ENCODE data around the gene SGCG.

GRCh38 chr13:23319883-23320224 lies 139.1 kb downstream of the SGCG start:
- no peak for TF ChIP-seq POLR2A (IDR thresholded peaks at IDR 0.05; ENCODE audit: low read depth, low read length)
- no peak for TF ChIP-seq CTCF (conservative IDR thresholded peaks at IDR 0.05; ENCODE audit: low read depth, low read length)
- no peak for TF ChIP-seq RAD21 (IDR thresholded peaks at IDR 0.05; ENCODE audit: low read length)
- no peak for TF ChIP-seq BHLHE40 (IDR thresholded peaks at IDR 0.05; ENCODE audit: low read depth, low read length)
- TF ChIP-seq RFX5 (IDR thresholded peaks at IDR 0.05; ENCODE audit: low read depth, low read length), result no peak
- no peak for TF ChIP-seq RCOR1 (IDR thresholded peaks at IDR 0.05; ENCODE audit: insufficient replicate concordance, low read length)
- no peak for TF ChIP-seq MXI1 (IDR thresholded peaks at IDR 0.05; ENCODE audit: borderline replicate concordance, low read depth, low read length)
- TF ChIP-seq SMC3 (IDR thresholded peaks at IDR 0.05; ENCODE audit: low read depth, low read length), result no peak
- no peak for TF ChIP-seq ELK1 (IDR thresholded peaks at IDR 0.05; ENCODE audit: borderline replicate concordance, low read depth, low read length)
- no peak for TF ChIP-seq USF2 (IDR thresholded peaks at IDR 0.05; ENCODE audit: low read depth, low read length)
- TF ChIP-seq CHD1 (IDR thresholded peaks at IDR 0.05; ENCODE audit: low read depth, low read length), result no peak
- TF ChIP-seq FOS (IDR thresholded peaks at IDR 0.05; ENCODE audit: low read depth, low read length), result no peak
- no peak for TF ChIP-seq NFE2L2 (IDR thresholded peaks at IDR 0.05; ENCODE audit: low read depth, low read length)
